Pancreas (tissue), 10 donors: Measurements from ENCODE around the gene RAD51B. TPM values are rescaled to one million over a fixed set of nuclear protein-coding genes. Genes with fewer than 3 reads are reported as not detected.
A peak's percentile ranks its signal among the peaks of the same experiment; 100 is the strongest.

Experiments
- ATAC-seq, 4 donors: fragments of 200-7000 bp; cut with Tn5 transposase; one replicate each; pipeline versions ENCODE4 v1.8.0 to v1.9.1; 2020; ENCODE audit warnings: mild to moderate bottlenecking in 4 of 4, moderate library complexity in 4 of 4
- DNase-seq, 6 donors: peaks; one replicate each; pipeline ENCODE4 v3.0.0-alpha.2; 2020
- FAIRE-seq: peaks from 2 replicates; lab custom pipeline; 2012; peaks lifted over from hg19 to GRCh38; lab: Jason Lieb, UNC
- H3K27ac ChIP-seq, 4 donors: fragments of 200-600 bp; sonication (generic); 1 replicate in 3 of 4; 2 replicates in 1 of 4; pipeline versions ENCODE4 v1.5.0 to v1.8.0; 2020
- H3K27me3 ChIP-seq, 4 donors: fragments of 200-600 bp; one replicate each; pipeline ENCODE4 v1.8.0; 2021
- H3K36me3 ChIP-seq, 3 donors: fragments of 200-600 bp; sonication (generic) in 1 of 3; one replicate each; pipeline versions ENCODE4 v1.5.0 to v1.8.0; 2020 to 2021
- H3K4me1 ChIP-seq, 3 donors: fragments of 200-600 bp; one replicate each; pipeline ENCODE4 v1.8.0; 2021
- H3K4me3 ChIP-seq, 4 donors: fragments of 200-600 bp; sonication (generic) in 2 of 4; one replicate each; pipeline versions ENCODE4 v1.5.0 to v1.8.0; 2020 to 2021
- H3K9me3 ChIP-seq, 4 donors: fragments of 200-600 bp; one replicate each; pipeline ENCODE4 v1.8.0; 2021
- CTCF ChIP-seq, 4 donors: fragments of 200-600 bp; sonication (generic) in 3 of 4; IDR thresholded peaks; one replicate each; pipeline versions ENCODE4 v1.5.0 to v1.8.0; 2021; ENCODE audit warnings: antibody characterized with exemption in 4 of 4
- WGBS, 2 donors: extraction: QIAGEN DNeasy Blood & Tissue Kit; methylation state at CpG; one replicate each; pipeline ENCODE4 v1.1.7; 2013; 5-methylcytosine and 5-hydroxymethylcytosine counted together
- intact Hi-C, 3 donors: fragments of 100-400 bp; cut with DNase I; formaldehyde crosslinking; loops; one replicate each; pipeline versions ENCODE4 v1.11.1 to v1.14.2; 2022
- polyA plus RNA-seq, 2 donors: library from polyadenylated mRNA; stranded (reverse); fragments of 200-250 nt; gene quantifications; one replicate each; pipeline ENCODE4 v1.2.3, GENCODE V29; 2013
- total RNA-seq, 6 donors: library from RNA; stranded (reverse); fragmentation: NEBNext Ultra II Directional in 4 of 6; extraction: Animal tissue kit (Norgen Biotek cat#: 25700) in 4 of 6; gene quantifications; one replicate each; pipeline versions ENCODE4 v1.2.1 to v1.2.4, GENCODE V29; 2021 to 2023
- donor health status: healthy with polysubstance abuse.
- donor health status: DM: no; HTN: no; CAD: no; lungs with moderate emphysema.
- donor health status: DM: no; HTN: no; CAD: no.
- donor health status: control.
- donor health status: control.
- donor health status: Bipolar disorder and iron deficiency.
- donor health status: DM: yes; HTN: yes; CAD: no.
- donor health status: DM: no; HTN: no; CAD: no.
- donor health status: DM: no; HTN: no; CAD: no.
- donor health status: DM: yes; HTN: yes; CAD: no.

Gene RAD51B
- total and polyA plus RNA-seq, 8 donors: 1.1 to 17.3 (median 5.8) TPM

- FAIRE-seq: no peak
- no peak for ATAC-seq
- WGBS, 2 donors: 91 to 93% methylated on average over 11 of the region's 11 CpGs
- no peaks in the 10 kb centered on the region for H3K27me3 ChIP-seq
- H3K4me3 ChIP-seq: no peak overlapping the region
- intact Hi-C loops: no loop called here
- no peaks in the 10 kb centered on the region for H3K36me3 ChIP-seq
- no peak for DNase-seq
- H3K27ac ChIP-seq: peak overlapping the region in 2 of 4 donors; percentile 13 to 46
- H3K9me3 ChIP-seq: no peaks in the 10 kb centered on the region
- TF ChIP-seq CTCF (IDR thresholded peaks at IDR 0.05): no peak
- peaks cover 12 to 37% (median 26%) of the 10 kb centered on the region in 3 donors for H3K4me1 ChIP-seq
Observed at GRCh38 chr14:68363466-68363842, 543.9 kb downstream of the RAD51B start.

GRCh38 chr14:68363843-68364767, 544.5 kb downstream of the RAD51B start:
- 89 to 92% methylated on average over 33 to 34 of the region's 34 CpGs for WGBS, 2 donors
- FAIRE-seq (no peak), ATAC-seq (peak in 2 of 4 donors; percentile 31 to 43), DNase-seq (peak in 1 of 6 donors; percentile 55)
- Histone ChIP-seq H3K9me3 (no peaks in the 10 kb centered on the region), H3K4me1 (peaks cover 12 to 37% (median 26%) of the 10 kb centered on the region in 3 donors), H3K36me3 (no peaks in the 10 kb centered on the region), H3K4me3 (no peak overlapping the region), H3K27me3 (no peaks in the 10 kb centered on the region), H3K27ac (peak overlapping the region; percentile 7 to 61 (median 48))
- intact Hi-C loops: no loop called here
- TF ChIP-seq CTCF (IDR thresholded peaks at IDR 0.05): no peak

- peak in 1 of 4 donors; percentile 32 for ATAC-seq
- Histone ChIP-seq H3K27ac (peak overlapping the region; percentile 7 to 61 (median 48)), H3K4me3 (no peak overlapping the region), H3K27me3 (no peaks in the 10 kb centered on the region), H3K36me3 (no peaks in the 10 kb centered on the region), H3K4me1 (peaks cover 10 to 34% (median 21%) of the 10 kb centered on the region in 3 donors), H3K9me3 (no peaks in the 10 kb centered on the region)
- no peak for FAIRE-seq
- WGBS, 2 donors: 69% methylated on average over 6 of the region's 6 CpGs
- no peak for DNase-seq
- intact Hi-C loops: no loop called here
- TF ChIP-seq CTCF (IDR thresholded peaks at IDR 0.05): no peak
Observed at GRCh38 chr14:68364792-68365192, 545.2 kb downstream of the RAD51B start.

GRCh38 chr14:68365228-68365627, 545.6 kb downstream of the RAD51B start:
- no peak overlapping the region for H3K4me3 ChIP-seq
- ATAC-seq (no peak), FAIRE-seq (no peak), DNase-seq (no peak)
- H3K4me1 ChIP-seq: peaks cover 6 to 30% (median 16%) of the 10 kb centered on the region in 3 donors
- WGBS, 2 donors: 84 to 88% methylated on average over 3 of the region's 3 CpGs
- H3K27me3 ChIP-seq: no peaks in the 10 kb centered on the region
- no peaks in the 10 kb centered on the region for H3K9me3 ChIP-seq
- intact Hi-C loops: no loop called here
- TF ChIP-seq CTCF (IDR thresholded peaks at IDR 0.05): no peak
- no peaks in the 10 kb centered on the region for H3K36me3 ChIP-seq
- peak overlapping the region in 3 of 4 donors; percentile 7 to 61 (median 46) for H3K27ac ChIP-seq

- 77 to 83% methylated on average over 2 of the region's 2 CpGs for WGBS, 2 donors
- Histone ChIP-seq H3K4me3 (no peak overlapping the region), H3K4me1 (peaks cover 0 to 19% (median 6%) of the 10 kb centered on the region in 3 donors), H3K27me3 (no peaks in the 10 kb centered on the region), H3K9me3 (no peaks in the 10 kb centered on the region), H3K36me3 (no peaks in the 10 kb centered on the region), H3K27ac (no peak overlapping the region)
- ATAC-seq (no peak), FAIRE-seq (no peak), DNase-seq (no peak)
- TF ChIP-seq CTCF (IDR thresholded peaks at IDR 0.05): no peak
- intact Hi-C loops: no loop called here
Observed at GRCh38 chr14:68366656-68367055, 547.1 kb downstream of the RAD51B start.
